HG03064 (cell line): Measurements from ENCODE around the gene ADAM12.

Experiments
- ATAC-seq: cut with Tn5 transposase; IDR thresholded peaks from one replicate; pipeline ENCODE4 v1.9.1; 2021; ENCODE audit warnings: low read depth; ENCODE audit not compliant: unreplicated experiment

ADAM12 gene

GRCh38 chr10:125964558-125964957 is 423.7 kb downstream of the ADAM12 start:
- no peak for ATAC-seq
